ENCODE results near the gene DEPDC1B.

DEPDC1B gene

GRCh38 chr5:60578315-60578714 is 121.7 kb downstream of the DEPDC1B start:
- no peak for TF ChIP-seq CTCF (IDR thresholded peaks at IDR 0.05)

DNA sequence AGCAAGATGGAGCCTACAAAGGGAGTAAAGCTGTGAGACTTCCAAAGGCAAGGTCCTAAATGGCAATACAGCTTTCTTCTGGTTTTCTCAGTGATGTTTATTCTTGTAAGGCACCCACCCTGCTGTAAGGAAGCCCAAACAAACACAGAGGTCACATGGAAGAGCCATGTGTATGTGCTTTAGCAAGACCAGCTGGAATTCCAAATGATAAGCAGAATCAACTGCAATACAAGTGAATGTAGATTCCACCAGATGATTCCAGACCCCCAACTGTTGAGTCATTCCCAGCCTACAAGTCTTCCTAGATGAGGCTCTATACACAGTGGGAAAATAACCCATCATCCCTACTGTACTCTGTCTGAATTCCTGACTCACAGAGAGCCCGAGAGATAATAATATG is 122.8 kb downstream of the DEPDC1B start:
- TF ChIP-seq CTCF (IDR thresholded peaks at IDR 0.05), result no peak

- no peak for TF ChIP-seq CTCF (IDR thresholded peaks at IDR 0.05)
Measured at GRCh38 chr5:60576425-60576824, 123.5 kb downstream of the DEPDC1B start.

- no peak for TF ChIP-seq CTCF (IDR thresholded peaks at IDR 0.05)
Measured at GRCh38 chr5:60568646-60569045, 131.3 kb downstream of the DEPDC1B start.

GRCh38 chr5:60563696-60564324 is 136.2 kb downstream of the DEPDC1B start:
- no peak for TF ChIP-seq CTCF (IDR thresholded peaks at IDR 0.05)

GRCh38 chr5:60551829-60552228 is 148.1 kb downstream of the DEPDC1B start:
- no peak for TF ChIP-seq CTCF (IDR thresholded peaks at IDR 0.05)

- no peak for TF ChIP-seq CTCF (IDR thresholded peaks at IDR 0.05)
Measured at GRCh38 chr5:60551250-60551649, 148.7 kb downstream of the DEPDC1B start.

- TF ChIP-seq CTCF (IDR thresholded peaks at IDR 0.05), result no peak
Measured at GRCh38 chr5:60550311-60550710, 149.7 kb downstream of the DEPDC1B start.

All from LNCAP (cell line).